Small intestine (tissue), 7 donors: ENCODE measurements around the gene ATXN10. TPM values are rescaled to one million over a fixed set of nuclear protein-coding genes. Genes with fewer than 3 reads are reported as not detected.

Source experiments
- DNase-seq, 2 donors: peaks; one replicate each; pipeline versions ENCODE4 v3.0.0 to v3.0.0-alpha.2; 2013
- FAIRE-seq: peaks from 2 replicates; lab custom pipeline; 2012; peaks lifted over from hg19 to GRCh38; lab: Jason Lieb, UNC
- H3K27ac ChIP-seq, 3 donors: one replicate each; pipeline ENCODE4 v1.5.1; 2013; ENCODE audit warnings: low read length in 2 of 3, mild to moderate bottlenecking in 2 of 3, control low read depth in 1 of 3, inconsistent platforms in 1 of 3, low read depth in 1 of 3, moderate library complexity in 1 of 3
- H3K27me3 ChIP-seq, 3 donors: one replicate each; pipeline ENCODE4 v1.6.1; 2013; ENCODE audit warnings: low read length in 3 of 3, inconsistent platforms in 1 of 3; ENCODE audit not compliant: control insufficient read depth in 3 of 3, insufficient read depth in 3 of 3
- H3K36me3 ChIP-seq, 3 donors: one replicate each; pipeline ENCODE4 v1.6.1; 2013; ENCODE audit warnings: low read length in 3 of 3, inconsistent platforms in 1 of 3, low read depth in 1 of 3, mild to moderate bottlenecking in 1 of 3, moderate library complexity in 1 of 3; ENCODE audit not compliant: control insufficient read depth in 3 of 3, insufficient read depth in 2 of 3
- H3K4me1 ChIP-seq, 3 donors: one replicate each; pipeline ENCODE4 v1.6.1; 2013; ENCODE audit warnings: low read length in 2 of 3, inconsistent platforms in 1 of 3, low read depth in 1 of 3, mild to moderate bottlenecking in 1 of 3, moderate library complexity in 1 of 3; ENCODE audit not compliant: control insufficient read depth in 3 of 3, insufficient read depth in 2 of 3
- H3K4me3 ChIP-seq, 3 donors: one replicate each; pipeline ENCODE4 v1.5.1; 2013; ENCODE audit warnings: low read length in 3 of 3, control low read depth in 1 of 3, inconsistent platforms in 1 of 3, low read depth in 1 of 3, mild to moderate bottlenecking in 1 of 3, moderate library complexity in 1 of 3
- H3K9me3 ChIP-seq, 2 donors: one replicate each; pipeline ENCODE4 v1.6.1; 2013; ENCODE audit warnings: low read depth in 1 of 2, low read length in 1 of 2; ENCODE audit not compliant: control insufficient read depth in 2 of 2, insufficient read depth in 1 of 2
- WGBS, 3 donors: extraction: QIAGEN DNeasy Blood & Tissue Kit; methylation state at CpG; one replicate each; pipeline ENCODE4 v1.1.7; 2013; 5-methylcytosine and 5-hydroxymethylcytosine counted together
- polyA plus RNA-seq, 4 donors: library from polyadenylated mRNA; stranded (reverse) in 3 of 4; unstranded in 1 of 4; fragments of 200-250 nt in 3 of 4; fragments of 120-200 nt in 1 of 4; gene quantifications; one replicate each; pipeline versions ENCODE4 v1.2.1 to v1.2.3, GENCODE V29; 2013
- donor health status: healthy with polysubstance abuse.
- donor health status: control.
- donor health status: control.
- donor health status: Bipolar disorder and iron deficiency.
- donor health status: healthy.

Gene ATXN10
- polyA plus RNA-seq, 4 donors, result 15.4 to 74.3 (median 39.2) TPM

GRCh38 chr22:45882881-45883810 lies 211.5 kb downstream of the ATXN10 start:
- Histone ChIP-seq H3K27ac (no peak overlapping the region), H3K4me3 (no peak overlapping the region), H3K4me1 (peaks cover 0 to 3% (median 0%) of the 10 kb centered on the region in 3 donors), H3K36me3 (no peaks in the 10 kb centered on the region), H3K27me3 (peaks cover 14 to 44% (median 23%) of the 10 kb centered on the region in 3 donors), H3K9me3 (no peaks in the 10 kb centered on the region)
- 64 to 80% (median 68%) methylated on average over 31 to 32 of the region's 32 CpGs for WGBS, 3 donors
- DNase-seq (no peak), FAIRE-seq (no peak)

- Histone ChIP-seq H3K27ac (no peak overlapping the region), H3K36me3 (no peaks in the 10 kb centered on the region), H3K4me1 (peaks cover 0 to 3% (median 0%) of the 10 kb centered on the region in 3 donors), H3K27me3 (peaks cover 14 to 44% (median 19%) of the 10 kb centered on the region in 3 donors), H3K4me3 (no peak overlapping the region), H3K9me3 (no peaks in the 10 kb centered on the region)
- no peak for DNase-seq
- 83 to 85% (median 85%) methylated on average over 8 of the region's 8 CpGs for WGBS, 3 donors
- FAIRE-seq, result no peak
Measured at GRCh38 chr22:45883811-45884170, 212.2 kb downstream of the ATXN10 start.

GRCh38 chr22:45884201-45885062 lies 212.8 kb downstream of the ATXN10 start:
- WGBS, 3 donors, result 65 to 77% (median 69%) methylated on average over 27 of the region's 27 CpGs
- Histone ChIP-seq H3K4me3 (no peak overlapping the region), H3K4me1 (peaks cover 0 to 3% (median 0%) of the 10 kb centered on the region in 3 donors), H3K27me3 (peaks cover 14 to 47% (median 17%) of the 10 kb centered on the region in 3 donors), H3K9me3 (no peaks in the 10 kb centered on the region), H3K27ac (no peak overlapping the region), H3K36me3 (no peaks in the 10 kb centered on the region)
- FAIRE-seq (no peak), DNase-seq (no peak)

- Histone ChIP-seq H3K36me3 (no peaks in the 10 kb centered on the region), H3K4me1 (peaks cover 0 to 6% (median 0%) of the 10 kb centered on the region in 3 donors), H3K9me3 (no peaks in the 10 kb centered on the region), H3K27me3 (peaks cover 11 to 45% (median 14%) of the 10 kb centered on the region in 3 donors), H3K4me3 (no peak overlapping the region), H3K27ac (no peak overlapping the region)
- 71 to 85% (median 78%) methylated on average over 14 to 16 of the region's 16 CpGs for WGBS, 3 donors
- DNase-seq, result no peak
- no peak for FAIRE-seq
Measured at GRCh38 chr22:45885171-45885840, 213.7 kb downstream of the ATXN10 start.

- WGBS, 3 donors, result 44 to 65% (median 61%) methylated on average over 21 of the region's 21 CpGs
Measured at GRCh38 chr22:45885941-45886395, 214.3 kb downstream of the ATXN10 start.

GRCh38 chr22:45886540-45886939 lies 214.9 kb downstream of the ATXN10 start:
- FAIRE-seq (no peak), DNase-seq (no peak)
- Histone ChIP-seq H3K36me3 (no peaks in the 10 kb centered on the region), H3K27me3 (peaks cover under 1 to 32% (median 9%) of the 10 kb centered on the region in 3 donors), H3K9me3 (no peaks in the 10 kb centered on the region), H3K4me3 (no peak overlapping the region), H3K4me1 (peaks cover 0 to 3% (median 0%) of the 10 kb centered on the region in 3 donors), H3K27ac (no peak overlapping the region)
- WGBS, 3 donors, result 73 to 86% (median 86%) methylated on average over 7 of the region's 7 CpGs

More at GRCh38 chr22:45885941-45886395, 214.3 kb downstream of the ATXN10 start:
- H3K4me1 ChIP-seq, result peaks cover 0 to 3% (median 0%) of the 10 kb centered on the region in 3 donors
- FAIRE-seq (no peak), DNase-seq (no peak)
- H3K36me3 ChIP-seq, result no peaks in the 10 kb centered on the region
- no peak overlapping the region for H3K4me3 ChIP-seq
- H3K27ac ChIP-seq, result no peak overlapping the region
- H3K27me3 ChIP-seq, result peaks cover 6 to 38% (median 12%) of the 10 kb centered on the region in 3 donors
- H3K9me3 ChIP-seq, result no peaks in the 10 kb centered on the region

- Histone ChIP-seq H3K9me3 (no peaks in the 10 kb centered on the region), H3K27ac (no peak overlapping the region), H3K36me3 (no peaks in the 10 kb centered on the region), H3K4me3 (no peak overlapping the region), H3K27me3 (peaks cover 0 to 24% (median 8%) of the 10 kb centered on the region in 3 donors), H3K4me1 (peaks cover 0 to 3% (median 0%) of the 10 kb centered on the region in 3 donors)
- no peak for FAIRE-seq
- 66 to 83% (median 73%) methylated on average over 22 of the region's 22 CpGs for WGBS, 3 donors
- no peak for DNase-seq
Measured at GRCh38 chr22:45887202-45888131, 215.8 kb downstream of the ATXN10 start.
